ENCODE measurements around the gene CDH4. TPM values are rescaled to one million over a fixed set of nuclear protein-coding genes. Genes with fewer than 3 reads are reported as not detected.

Gene CDH4
- total and polyA plus RNA-seq, 9 of the 15 experiments (the other 6 are each of a cell fraction or from before 2014, with no cell fraction given), result 0.04 TPM; not detected in 8

DNA sequence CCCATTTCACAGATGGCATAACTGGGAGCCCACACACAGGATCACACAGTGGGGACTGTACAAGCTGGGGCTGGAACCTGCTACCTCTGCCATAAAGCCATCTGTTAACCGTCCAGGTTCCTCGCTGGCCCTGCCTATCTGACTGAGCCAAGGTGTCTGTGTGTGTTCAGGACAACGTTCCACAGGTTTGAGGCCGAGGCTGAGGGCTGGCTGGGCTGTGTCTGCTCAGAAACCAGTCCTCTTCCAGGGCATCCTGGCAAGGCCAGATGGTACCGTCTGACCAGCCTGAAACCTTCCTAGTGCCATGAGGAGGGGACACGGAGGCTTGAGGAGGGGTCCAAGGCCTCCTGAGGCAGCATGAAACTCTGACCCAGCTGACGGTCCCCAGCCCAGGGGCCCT, 663.0 kb downstream of the CDH4 start (continued):
- TF ChIP-seq, protein P1, sequence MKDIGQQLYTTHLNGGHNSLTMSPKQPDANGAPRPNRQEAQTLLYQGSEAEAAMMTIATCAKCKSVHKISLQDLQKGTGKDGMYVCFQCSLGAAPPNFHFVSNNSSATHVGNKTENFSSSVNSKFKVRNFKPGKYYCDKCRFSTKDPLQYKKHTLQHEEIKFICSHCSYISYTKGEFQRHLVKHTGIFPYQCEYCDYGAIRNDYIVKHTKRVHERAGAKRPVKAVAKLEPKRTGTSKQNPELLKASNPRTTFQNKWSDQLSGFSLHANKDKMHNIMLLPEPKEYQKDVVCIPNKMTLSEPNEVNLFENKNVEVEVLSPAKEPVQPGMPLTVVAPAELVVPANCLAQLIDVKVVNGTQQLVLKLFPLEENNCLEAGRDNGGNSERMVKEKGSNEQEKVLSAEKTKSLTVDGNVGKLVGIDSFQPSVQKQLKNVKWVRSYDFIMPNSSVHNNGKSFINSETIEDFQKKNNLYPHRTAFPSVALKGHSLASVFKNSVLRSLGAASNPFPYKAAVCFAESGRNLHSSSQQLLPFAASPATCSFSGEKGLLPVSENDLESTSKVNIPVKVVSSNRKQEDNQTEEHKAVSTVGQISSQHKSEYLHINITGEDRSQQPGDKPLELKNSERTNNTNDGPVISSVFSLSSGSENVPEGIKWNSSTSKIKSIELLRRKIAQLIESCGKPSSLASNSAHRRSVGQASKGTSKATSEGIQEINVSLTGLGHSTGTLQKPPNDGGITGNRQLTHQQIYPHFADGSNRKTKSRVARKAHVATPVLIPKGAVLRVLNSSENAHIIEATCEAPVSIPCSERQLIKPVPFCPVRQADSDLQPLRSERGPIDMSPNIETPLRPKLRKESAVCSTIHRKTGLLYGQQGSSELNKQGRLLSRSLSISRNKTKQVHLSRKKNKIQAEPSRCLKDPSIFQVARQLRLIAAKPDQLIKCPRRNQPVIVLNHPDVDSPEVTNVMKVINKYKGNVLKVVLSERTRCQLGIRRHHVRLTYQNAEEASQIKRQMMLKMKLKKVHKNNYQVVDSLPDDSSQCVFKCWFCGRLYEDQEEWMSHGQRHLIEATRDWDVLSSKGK (CRISPR knock-in tag; IDR thresholded peaks at IDR 0.05), result no peak
- TF ChIP-seq, protein P2, sequence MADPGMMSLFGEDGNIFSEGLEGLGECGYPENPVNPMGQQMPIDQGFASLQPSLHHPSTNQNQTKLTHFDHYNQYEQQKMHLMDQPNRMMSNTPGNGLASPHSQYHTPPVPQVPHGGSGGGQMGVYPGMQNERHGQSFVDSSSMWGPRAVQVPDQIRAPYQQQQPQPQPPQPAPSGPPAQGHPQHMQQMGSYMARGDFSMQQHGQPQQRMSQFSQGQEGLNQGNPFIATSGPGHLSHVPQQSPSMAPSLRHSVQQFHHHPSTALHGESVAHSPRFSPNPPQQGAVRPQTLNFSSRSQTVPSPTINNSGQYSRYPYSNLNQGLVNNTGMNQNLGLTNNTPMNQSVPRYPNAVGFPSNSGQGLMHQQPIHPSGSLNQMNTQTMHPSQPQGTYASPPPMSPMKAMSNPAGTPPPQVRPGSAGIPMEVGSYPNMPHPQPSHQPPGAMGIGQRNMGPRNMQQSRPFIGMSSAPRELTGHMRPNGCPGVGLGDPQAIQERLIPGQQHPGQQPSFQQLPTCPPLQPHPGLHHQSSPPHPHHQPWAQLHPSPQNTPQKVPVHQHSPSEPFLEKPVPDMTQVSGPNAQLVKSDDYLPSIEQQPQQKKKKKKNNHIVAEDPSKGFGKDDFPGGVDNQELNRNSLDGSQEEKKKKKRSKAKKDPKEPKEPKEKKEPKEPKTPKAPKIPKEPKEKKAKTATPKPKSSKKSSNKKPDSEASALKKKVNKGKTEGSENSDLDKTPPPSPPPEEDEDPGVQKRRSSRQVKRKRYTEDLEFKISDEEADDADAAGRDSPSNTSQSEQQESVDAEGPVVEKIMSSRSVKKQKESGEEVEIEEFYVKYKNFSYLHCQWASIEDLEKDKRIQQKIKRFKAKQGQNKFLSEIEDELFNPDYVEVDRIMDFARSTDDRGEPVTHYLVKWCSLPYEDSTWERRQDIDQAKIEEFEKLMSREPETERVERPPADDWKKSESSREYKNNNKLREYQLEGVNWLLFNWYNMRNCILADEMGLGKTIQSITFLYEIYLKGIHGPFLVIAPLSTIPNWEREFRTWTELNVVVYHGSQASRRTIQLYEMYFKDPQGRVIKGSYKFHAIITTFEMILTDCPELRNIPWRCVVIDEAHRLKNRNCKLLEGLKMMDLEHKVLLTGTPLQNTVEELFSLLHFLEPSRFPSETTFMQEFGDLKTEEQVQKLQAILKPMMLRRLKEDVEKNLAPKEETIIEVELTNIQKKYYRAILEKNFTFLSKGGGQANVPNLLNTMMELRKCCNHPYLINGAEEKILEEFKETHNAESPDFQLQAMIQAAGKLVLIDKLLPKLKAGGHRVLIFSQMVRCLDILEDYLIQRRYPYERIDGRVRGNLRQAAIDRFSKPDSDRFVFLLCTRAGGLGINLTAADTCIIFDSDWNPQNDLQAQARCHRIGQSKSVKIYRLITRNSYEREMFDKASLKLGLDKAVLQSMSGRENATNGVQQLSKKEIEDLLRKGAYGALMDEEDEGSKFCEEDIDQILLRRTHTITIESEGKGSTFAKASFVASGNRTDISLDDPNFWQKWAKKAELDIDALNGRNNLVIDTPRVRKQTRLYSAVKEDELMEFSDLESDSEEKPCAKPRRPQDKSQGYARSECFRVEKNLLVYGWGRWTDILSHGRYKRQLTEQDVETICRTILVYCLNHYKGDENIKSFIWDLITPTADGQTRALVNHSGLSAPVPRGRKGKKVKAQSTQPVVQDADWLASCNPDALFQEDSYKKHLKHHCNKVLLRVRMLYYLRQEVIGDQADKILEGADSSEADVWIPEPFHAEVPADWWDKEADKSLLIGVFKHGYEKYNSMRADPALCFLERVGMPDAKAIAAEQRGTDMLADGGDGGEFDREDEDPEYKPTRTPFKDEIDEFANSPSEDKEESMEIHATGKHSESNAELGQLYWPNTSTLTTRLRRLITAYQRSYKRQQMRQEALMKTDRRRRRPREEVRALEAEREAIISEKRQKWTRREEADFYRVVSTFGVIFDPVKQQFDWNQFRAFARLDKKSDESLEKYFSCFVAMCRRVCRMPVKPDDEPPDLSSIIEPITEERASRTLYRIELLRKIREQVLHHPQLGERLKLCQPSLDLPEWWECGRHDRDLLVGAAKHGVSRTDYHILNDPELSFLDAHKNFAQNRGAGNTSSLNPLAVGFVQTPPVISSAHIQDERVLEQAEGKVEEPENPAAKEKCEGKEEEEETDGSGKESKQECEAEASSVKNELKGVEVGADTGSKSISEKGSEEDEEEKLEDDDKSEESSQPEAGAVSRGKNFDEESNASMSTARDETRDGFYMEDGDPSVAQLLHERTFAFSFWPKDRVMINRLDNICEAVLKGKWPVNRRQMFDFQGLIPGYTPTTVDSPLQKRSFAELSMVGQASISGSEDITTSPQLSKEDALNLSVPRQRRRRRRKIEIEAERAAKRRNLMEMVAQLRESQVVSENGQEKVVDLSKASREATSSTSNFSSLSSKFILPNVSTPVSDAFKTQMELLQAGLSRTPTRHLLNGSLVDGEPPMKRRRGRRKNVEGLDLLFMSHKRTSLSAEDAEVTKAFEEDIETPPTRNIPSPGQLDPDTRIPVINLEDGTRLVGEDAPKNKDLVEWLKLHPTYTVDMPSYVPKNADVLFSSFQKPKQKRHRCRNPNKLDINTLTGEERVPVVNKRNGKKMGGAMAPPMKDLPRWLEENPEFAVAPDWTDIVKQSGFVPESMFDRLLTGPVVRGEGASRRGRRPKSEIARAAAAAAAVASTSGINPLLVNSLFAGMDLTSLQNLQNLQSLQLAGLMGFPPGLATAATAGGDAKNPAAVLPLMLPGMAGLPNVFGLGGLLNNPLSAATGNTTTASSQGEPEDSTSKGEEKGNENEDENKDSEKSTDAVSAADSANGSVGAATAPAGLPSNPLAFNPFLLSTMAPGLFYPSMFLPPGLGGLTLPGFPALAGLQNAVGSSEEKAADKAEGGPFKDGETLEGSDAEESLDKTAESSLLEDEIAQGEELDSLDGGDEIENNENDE (IDR thresholded peaks at IDR 0.05; ENCODE audit: low read depth, low read length), result no peak
- TF ChIP-seq ZSCAN32 (CRISPR knock-in tag; IDR thresholded peaks at IDR 0.05), result no peak
- no peak for TF ChIP-seq DIDO1 (tag; IDR thresholded peaks at IDR 0.05; ENCODE audit: low read depth)
- no peak for TF ChIP-seq SRSF7 (optimal IDR thresholded peaks at IDR 0.05; ENCODE audit: low read depth, low read length)
- TF ChIP-seq, protein P3, sequence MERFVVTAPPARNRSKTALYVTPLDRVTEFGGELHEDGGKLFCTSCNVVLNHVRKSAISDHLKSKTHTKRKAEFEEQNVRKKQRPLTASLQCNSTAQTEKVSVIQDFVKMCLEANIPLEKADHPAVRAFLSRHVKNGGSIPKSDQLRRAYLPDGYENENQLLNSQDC (CRISPR knock-in tag; IDR thresholded peaks at IDR 0.05), result no peak
- TF ChIP-seq, protein P4, sequence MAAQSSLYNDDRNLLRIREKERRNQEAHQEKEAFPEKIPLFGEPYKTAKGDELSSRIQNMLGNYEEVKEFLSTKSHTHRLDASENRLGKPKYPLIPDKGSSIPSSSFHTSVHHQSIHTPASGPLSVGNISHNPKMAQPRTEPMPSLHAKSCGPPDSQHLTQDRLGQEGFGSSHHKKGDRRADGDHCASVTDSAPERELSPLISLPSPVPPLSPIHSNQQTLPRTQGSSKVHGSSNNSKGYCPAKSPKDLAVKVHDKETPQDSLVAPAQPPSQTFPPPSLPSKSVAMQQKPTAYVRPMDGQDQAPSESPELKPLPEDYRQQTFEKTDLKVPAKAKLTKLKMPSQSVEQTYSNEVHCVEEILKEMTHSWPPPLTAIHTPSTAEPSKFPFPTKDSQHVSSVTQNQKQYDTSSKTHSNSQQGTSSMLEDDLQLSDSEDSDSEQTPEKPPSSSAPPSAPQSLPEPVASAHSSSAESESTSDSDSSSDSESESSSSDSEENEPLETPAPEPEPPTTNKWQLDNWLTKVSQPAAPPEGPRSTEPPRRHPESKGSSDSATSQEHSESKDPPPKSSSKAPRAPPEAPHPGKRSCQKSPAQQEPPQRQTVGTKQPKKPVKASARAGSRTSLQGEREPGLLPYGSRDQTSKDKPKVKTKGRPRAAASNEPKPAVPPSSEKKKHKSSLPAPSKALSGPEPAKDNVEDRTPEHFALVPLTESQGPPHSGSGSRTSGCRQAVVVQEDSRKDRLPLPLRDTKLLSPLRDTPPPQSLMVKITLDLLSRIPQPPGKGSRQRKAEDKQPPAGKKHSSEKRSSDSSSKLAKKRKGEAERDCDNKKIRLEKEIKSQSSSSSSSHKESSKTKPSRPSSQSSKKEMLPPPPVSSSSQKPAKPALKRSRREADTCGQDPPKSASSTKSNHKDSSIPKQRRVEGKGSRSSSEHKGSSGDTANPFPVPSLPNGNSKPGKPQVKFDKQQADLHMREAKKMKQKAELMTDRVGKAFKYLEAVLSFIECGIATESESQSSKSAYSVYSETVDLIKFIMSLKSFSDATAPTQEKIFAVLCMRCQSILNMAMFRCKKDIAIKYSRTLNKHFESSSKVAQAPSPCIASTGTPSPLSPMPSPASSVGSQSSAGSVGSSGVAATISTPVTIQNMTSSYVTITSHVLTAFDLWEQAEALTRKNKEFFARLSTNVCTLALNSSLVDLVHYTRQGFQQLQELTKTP (IDR thresholded peaks at IDR 0.05; ENCODE audit: low read depth in 1 of 2, partially characterized antibody in 2 of 2), result no peak
